Thoracic aorta (tissue), 2 donors: ENCODE results near the gene APP. TPM values are rescaled to one million over a fixed set of nuclear protein-coding genes. Genes with fewer than 3 reads are reported as not detected.

Experiments
- ATAC-seq: fragments of 150-250 bp; one replicate; pipeline ENCODE4 v1.8.0; 2017; ENCODE audit warnings: low read depth; ENCODE audit not compliant: insufficient number of reproducible peaks, low FRiP score
- DNase-seq: peaks from one replicate; pipeline ENCODE4 v3.0.0-alpha.2; 2020; ENCODE audit warnings: low spot score
- H3K27ac ChIP-seq, 2 donors: fragments of 200-600 bp; sonication (generic); 1 replicate in 1 of 2; 2 replicates in 1 of 2; pipeline ENCODE4 v1.5.1; 2016; ENCODE audit warnings: mild to moderate bottlenecking in 2 of 2, moderate library complexity in 2 of 2
- H3K27me3 ChIP-seq: fragments of 200-600 bp; sonication (generic); replicated peaks from 2 replicates; pipeline ENCODE4 v1.6.0; 2016; ENCODE audit warnings: mild to moderate bottlenecking; ENCODE audit not compliant: insufficient read depth
- H3K36me3 ChIP-seq: fragments of 200-600 bp; sonication (generic); one replicate; pipeline ENCODE4 v1.5.1; 2016
- H3K4me1 ChIP-seq, 2 donors: fragments of 200-600 bp; sonication (generic); 1 replicate in 1 of 2; 2 replicates in 1 of 2; pipeline versions ENCODE4 v1.5.1 to v1.6.0; 2016; ENCODE audit warnings: low read depth in 2 of 2, mild to moderate bottlenecking in 1 of 2; ENCODE audit not compliant: control insufficient read depth in 1 of 2
- H3K4me3 ChIP-seq: fragments of 200-600 bp; sonication (generic); 2 replicates; pipeline ENCODE4 v1.5.1; 2016; ENCODE audit warnings: mild to moderate bottlenecking
- H3K9me3 ChIP-seq: fragments of 200-600 bp; sonication (generic); 2 replicates; pipeline ENCODE4 v1.5.1; 2016
- total RNA-seq, 2 donors: library from RNA; depleted of rRNA; stranded (reverse); fragments of >200 nt; gene quantifications; one replicate each; pipeline versions ENCODE4 v1.1.0 to v1.2.3, GENCODE V29; 2016
- TF ChIP-seq, protein P1 (sequence below): fragments of 200-600 bp; sonication (generic); IDR thresholded peaks from one replicate; pipeline ENCODE4 v1.5.1; 2019; ENCODE audit warnings: antibody characterized with exemption

APP gene
- total RNA-seq, 2 donors from 2014 or later = 342 to 468 TPM

DNA sequence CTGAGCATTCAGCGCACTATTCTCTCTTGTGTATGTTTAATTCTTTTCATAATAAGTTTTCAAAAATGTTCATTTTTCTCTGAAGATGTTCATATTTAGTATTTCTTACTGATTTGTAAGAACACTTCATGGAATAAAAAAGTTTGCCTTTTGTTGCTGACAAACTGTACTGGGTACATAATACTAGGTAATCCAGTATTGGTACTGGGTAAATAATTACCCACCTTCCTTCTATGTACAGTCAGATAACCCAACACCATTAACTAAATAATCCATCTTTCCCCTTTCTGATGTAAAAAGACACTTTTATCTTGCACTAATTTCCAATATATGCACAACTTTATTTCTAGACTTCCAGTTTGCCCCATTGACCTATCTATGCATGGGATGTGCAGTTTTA, 23.9 kb downstream of the APP start:
- DNase-seq (no peak), ATAC-seq (no peak)
- no peak overlapping the region for H3K27ac ChIP-seq
- no peaks in the 10 kb centered on the region for H3K36me3 ChIP-seq
- TF ChIP-seq, protein P1, sequence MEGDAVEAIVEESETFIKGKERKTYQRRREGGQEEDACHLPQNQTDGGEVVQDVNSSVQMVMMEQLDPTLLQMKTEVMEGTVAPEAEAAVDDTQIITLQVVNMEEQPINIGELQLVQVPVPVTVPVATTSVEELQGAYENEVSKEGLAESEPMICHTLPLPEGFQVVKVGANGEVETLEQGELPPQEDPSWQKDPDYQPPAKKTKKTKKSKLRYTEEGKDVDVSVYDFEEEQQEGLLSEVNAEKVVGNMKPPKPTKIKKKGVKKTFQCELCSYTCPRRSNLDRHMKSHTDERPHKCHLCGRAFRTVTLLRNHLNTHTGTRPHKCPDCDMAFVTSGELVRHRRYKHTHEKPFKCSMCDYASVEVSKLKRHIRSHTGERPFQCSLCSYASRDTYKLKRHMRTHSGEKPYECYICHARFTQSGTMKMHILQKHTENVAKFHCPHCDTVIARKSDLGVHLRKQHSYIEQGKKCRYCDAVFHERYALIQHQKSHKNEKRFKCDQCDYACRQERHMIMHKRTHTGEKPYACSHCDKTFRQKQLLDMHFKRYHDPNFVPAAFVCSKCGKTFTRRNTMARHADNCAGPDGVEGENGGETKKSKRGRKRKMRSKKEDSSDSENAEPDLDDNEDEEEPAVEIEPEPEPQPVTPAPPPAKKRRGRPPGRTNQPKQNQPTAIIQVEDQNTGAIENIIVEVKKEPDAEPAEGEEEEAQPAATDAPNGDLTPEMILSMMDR = no peak
- no peak overlapping the region for H3K4me3 ChIP-seq
- no peaks in the 10 kb centered on the region for H3K9me3 ChIP-seq
- H3K4me1 ChIP-seq = peaks cover 22 to 35% of the 10 kb centered on the region in 2 donors
- H3K27me3 ChIP-seq = no peaks in the 10 kb centered on the region

DNA sequence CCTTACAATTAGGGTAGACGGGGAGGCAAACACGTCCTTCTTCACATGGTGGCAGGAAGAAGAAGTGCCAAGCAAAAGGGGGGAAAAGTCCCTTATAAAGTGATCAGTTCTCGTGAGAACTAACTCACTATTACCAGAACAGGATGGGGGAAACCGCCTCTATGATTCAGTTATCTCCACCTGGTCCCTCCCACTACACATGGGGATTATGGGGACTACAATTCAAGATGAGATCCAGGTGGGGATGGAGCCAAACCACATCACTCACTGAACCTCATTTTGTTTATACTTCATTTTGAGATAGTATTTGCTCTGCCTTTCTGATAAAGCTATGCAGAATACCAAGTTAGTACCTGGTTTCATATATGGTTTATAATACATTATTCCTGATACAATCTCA, 26.5 kb downstream of the APP start:
- TF ChIP-seq, protein P1 = no peak
- Histone ChIP-seq H3K4me3 (no peak overlapping the region), H3K36me3 (no peaks in the 10 kb centered on the region), H3K27ac (no peak overlapping the region), H3K4me1 (peaks cover 25 to 31% of the 10 kb centered on the region in 2 donors), H3K27me3 (no peaks in the 10 kb centered on the region), H3K9me3 (no peaks in the 10 kb centered on the region)
- no peak for DNase-seq
- ATAC-seq = no peak

DNA sequence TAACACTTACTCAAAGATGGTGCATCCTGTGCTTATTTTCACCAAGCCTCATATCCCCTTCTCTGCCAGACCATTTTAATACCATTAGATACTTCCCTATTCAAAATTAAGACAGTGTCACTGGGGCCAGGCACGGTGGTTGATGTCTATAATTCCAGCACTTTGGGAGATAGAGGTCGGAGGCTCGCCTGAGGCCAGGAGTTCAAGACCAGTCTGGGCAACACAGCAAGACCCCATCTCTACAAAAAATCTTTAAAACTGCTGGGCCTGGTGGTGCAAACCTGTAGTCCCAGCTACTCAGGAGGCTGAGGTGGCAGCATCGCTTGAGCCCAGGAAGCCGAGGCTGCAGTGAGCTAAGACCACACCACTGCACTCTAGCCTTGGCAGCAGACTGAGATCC, 28.2 kb downstream of the APP start:
- no peak for ATAC-seq
- TF ChIP-seq, protein P1 = no peak
- Histone ChIP-seq H3K4me1 (peaks cover 16 to 22% of the 10 kb centered on the region in 2 donors), H3K9me3 (no peaks in the 10 kb centered on the region), H3K36me3 (no peaks in the 10 kb centered on the region), H3K27me3 (no peaks in the 10 kb centered on the region), H3K4me3 (no peak overlapping the region), H3K27ac (no peak overlapping the region)
- DNase-seq = no peak

GRCh38 chr21:26140926-26141325, 29.6 kb downstream of the APP start:
- Histone ChIP-seq H3K4me3 (no peak overlapping the region), H3K4me1 (peaks cover 12 to 28% of the 10 kb centered on the region in 2 donors), H3K27ac (no peak overlapping the region), H3K36me3 (no peaks in the 10 kb centered on the region), H3K9me3 (no peaks in the 10 kb centered on the region), H3K27me3 (no peaks in the 10 kb centered on the region)
- TF ChIP-seq, protein P1 = no peak
- DNase-seq = no peak
- no peak for ATAC-seq

GRCh38 chr21:26140164-26140579, 30.4 kb downstream of the APP start:
- DNase-seq (no peak), ATAC-seq (no peak)
- Histone ChIP-seq H3K4me3 (no peak overlapping the region), H3K36me3 (no peaks in the 10 kb centered on the region), H3K27me3 (no peaks in the 10 kb centered on the region), H3K4me1 (peaks cover 12 to 28% of the 10 kb centered on the region in 2 donors), H3K9me3 (no peaks in the 10 kb centered on the region), H3K27ac (no peak overlapping the region)
- TF ChIP-seq, protein P1 = no peak
